Psoas muscle (tissue), 8 donors: ENCODE data around the gene CNEP1R1. TPM values are rescaled to one million over a fixed set of nuclear protein-coding genes. Genes with fewer than 3 reads are reported as not detected.

ENCODE experiments used
- ATAC-seq, 4 donors: fragments of 200-7000 bp; cut with Tn5 transposase; one replicate each; pipeline ENCODE4 v1.9.1; 2020; ENCODE audit warnings: moderate library complexity in 3 of 4, mild to moderate bottlenecking in 2 of 4
- DNase-seq, 2 donors: peaks; one replicate each; pipeline ENCODE4 v3.0.0-alpha.2; 2020
- H3K27ac ChIP-seq: fragments of 200-600 bp; one replicate; pipeline ENCODE4 v1.8.0; 2022
- H3K27me3 ChIP-seq, 3 donors: fragments of 200-600 bp in 1 of 3; one replicate each; pipeline versions ENCODE4 v1.6.1 to v1.8.0; 2013 to 2022; ENCODE audit warnings: low read length in 2 of 3, mild to moderate bottlenecking in 2 of 3, moderate library complexity in 1 of 3; ENCODE audit not compliant: insufficient read depth in 3 of 3
- H3K36me3 ChIP-seq, 2 donors: fragments of 200-600 bp in 1 of 2; one replicate each; pipeline versions ENCODE4 v1.6.1 to v1.8.0; 2013 to 2022; ENCODE audit warnings: low read depth in 1 of 2, mild to moderate bottlenecking in 1 of 2, moderate library complexity in 1 of 2; ENCODE audit not compliant: insufficient read depth in 1 of 2
- H3K4me1 ChIP-seq: fragments of 200-600 bp; one replicate; pipeline ENCODE4 v1.8.0; 2022
- H3K4me3 ChIP-seq: fragments of 200-600 bp; one replicate; pipeline ENCODE4 v1.8.0; 2022; ENCODE audit warnings: mild to moderate bottlenecking
- H3K9me3 ChIP-seq: fragments of 200-600 bp; one replicate; pipeline ENCODE4 v1.8.0; 2022
- WGBS, 3 donors: extraction: QIAGEN DNeasy Blood & Tissue Kit; methylation state at CpG; one replicate each; pipeline versions ENCODE4 v1.1.6 to v1.1.7; 2013; 5-methylcytosine and 5-hydroxymethylcytosine counted together
- intact Hi-C, 2 donors: fragments of 100-400 bp; cut with DNase I; formaldehyde crosslinking; loops; one replicate each; pipeline versions ENCODE4 v1.11.0 to v1.14.2; 2022
- polyA plus RNA-seq, 3 donors: library from polyadenylated mRNA; stranded (reverse); fragments of 200-250 nt; gene quantifications; one replicate each; pipeline ENCODE4 v1.2.3, GENCODE V29; 2013
- total RNA-seq, 4 donors: library from RNA; stranded (reverse); fragmentation: NEBNext Ultra II Directional in 2 of 4; extraction: Animal tissue kit (Norgen Biotek cat#: 25700) in 2 of 4; gene quantifications; one replicate each; pipeline versions ENCODE4 v1.2.1 to v1.2.4, GENCODE V29; 2021 to 2023
- TF ChIP-seq, protein P1 (sequence below): fragments of 200-600 bp; IDR thresholded peaks from one replicate; pipeline ENCODE4 v1.8.0; 2022; ENCODE audit warnings: antibody characterized with exemption
- donor health status: healthy with polysubstance abuse.
- donor health status: DM: no; HTN: no; CAD: no; lungs with moderate emphysema.
- donor health status: Bipolar disorder and iron deficiency.
- donor health status: healthy.
- donor health status: DM: yes; HTN: yes; CAD: no.
- donor health status: DM: no; HTN: no; CAD: no.
- donor health status: DM: no; HTN: no; CAD: no.
- donor health status: DM: yes; HTN: yes; CAD: no.

The CNEP1R1 gene
- total and polyA plus RNA-seq, 7 donors: 10.9 to 45.5 (median 15.3) TPM

DNA sequence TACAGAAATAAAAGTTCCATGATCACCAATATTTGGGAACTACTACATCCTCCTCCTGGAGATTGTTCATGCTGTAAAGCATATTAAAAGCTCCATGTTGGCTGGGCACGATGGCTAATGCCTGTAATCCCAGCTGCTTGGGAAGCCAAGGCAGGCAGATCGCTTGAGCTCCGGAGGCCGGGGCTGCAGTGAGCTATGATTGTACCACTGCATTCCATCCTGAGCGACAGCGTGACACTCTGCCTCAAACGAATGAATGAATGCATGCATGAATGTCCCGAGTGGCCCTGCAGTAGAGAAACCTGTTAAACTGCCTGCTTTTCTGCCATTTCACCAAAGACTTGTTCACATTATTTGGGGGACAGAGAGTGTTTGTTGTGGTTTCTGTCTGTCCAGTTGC, 15.0 kb downstream of the CNEP1R1 start:
- TF ChIP-seq, protein P1, sequence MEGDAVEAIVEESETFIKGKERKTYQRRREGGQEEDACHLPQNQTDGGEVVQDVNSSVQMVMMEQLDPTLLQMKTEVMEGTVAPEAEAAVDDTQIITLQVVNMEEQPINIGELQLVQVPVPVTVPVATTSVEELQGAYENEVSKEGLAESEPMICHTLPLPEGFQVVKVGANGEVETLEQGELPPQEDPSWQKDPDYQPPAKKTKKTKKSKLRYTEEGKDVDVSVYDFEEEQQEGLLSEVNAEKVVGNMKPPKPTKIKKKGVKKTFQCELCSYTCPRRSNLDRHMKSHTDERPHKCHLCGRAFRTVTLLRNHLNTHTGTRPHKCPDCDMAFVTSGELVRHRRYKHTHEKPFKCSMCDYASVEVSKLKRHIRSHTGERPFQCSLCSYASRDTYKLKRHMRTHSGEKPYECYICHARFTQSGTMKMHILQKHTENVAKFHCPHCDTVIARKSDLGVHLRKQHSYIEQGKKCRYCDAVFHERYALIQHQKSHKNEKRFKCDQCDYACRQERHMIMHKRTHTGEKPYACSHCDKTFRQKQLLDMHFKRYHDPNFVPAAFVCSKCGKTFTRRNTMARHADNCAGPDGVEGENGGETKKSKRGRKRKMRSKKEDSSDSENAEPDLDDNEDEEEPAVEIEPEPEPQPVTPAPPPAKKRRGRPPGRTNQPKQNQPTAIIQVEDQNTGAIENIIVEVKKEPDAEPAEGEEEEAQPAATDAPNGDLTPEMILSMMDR: no peak
- intact Hi-C loops: no loop called here
- H3K27me3 ChIP-seq: no peaks in the 10 kb centered on the region

DNA sequence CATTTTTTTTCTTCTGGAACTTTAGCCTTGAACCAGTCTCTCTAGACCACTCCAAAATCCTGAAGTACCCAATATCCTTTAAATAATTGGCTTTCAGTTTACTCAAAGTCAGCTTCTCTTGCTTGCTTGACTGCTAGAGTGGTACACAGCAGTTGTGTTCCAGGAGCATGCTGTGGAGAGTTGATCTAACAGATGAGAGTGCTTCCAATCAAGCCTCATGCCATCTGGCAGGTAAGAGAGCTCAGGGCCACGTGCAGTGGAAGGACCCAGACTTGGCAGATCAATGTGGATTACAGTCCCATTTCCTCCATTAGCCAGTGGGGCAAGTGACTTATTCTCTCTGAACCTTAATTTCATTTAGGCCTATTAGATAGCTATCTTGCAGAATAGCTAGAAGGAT, 15.7 kb downstream of the CNEP1R1 start:
- 40 to 50% (median 48%) methylated on average over 1 of the region's 1 CpG for WGBS, 3 donors
- intact Hi-C loops: no loop called here
- DNase-seq (no peak), ATAC-seq (no peak)
- H3K36me3 ChIP-seq: peaks cover 0 to 25% of the 10 kb centered on the region in 2 donors
- H3K27ac ChIP-seq: no peak overlapping the region
- peaks cover 0 to under 1% (median 0%) of the 10 kb centered on the region in 3 donors for H3K27me3 ChIP-seq
- TF ChIP-seq, protein P1: no peak
- peaks cover 3% of the 10 kb centered on the region for H3K4me1 ChIP-seq
- no peaks in the 10 kb centered on the region for H3K9me3 ChIP-seq
- no peak overlapping the region for H3K4me3 ChIP-seq

More for the DNA sequence above, 15.0 kb downstream of the CNEP1R1 start:
- Histone ChIP-seq H3K4me3 (no peak overlapping the region), H3K27ac (no peak overlapping the region), H3K4me1 (peaks cover 3% of the 10 kb centered on the region), H3K9me3 (no peaks in the 10 kb centered on the region), H3K36me3 (peaks cover 0 to 32% of the 10 kb centered on the region in 2 donors)
- WGBS, 3 donors: 24 to 36% (median 26%) methylated on average over 8 of the region's 8 CpGs
- ATAC-seq (peak in 1 of 4 donors; percentile 46), DNase-seq (no peak)

DNA sequence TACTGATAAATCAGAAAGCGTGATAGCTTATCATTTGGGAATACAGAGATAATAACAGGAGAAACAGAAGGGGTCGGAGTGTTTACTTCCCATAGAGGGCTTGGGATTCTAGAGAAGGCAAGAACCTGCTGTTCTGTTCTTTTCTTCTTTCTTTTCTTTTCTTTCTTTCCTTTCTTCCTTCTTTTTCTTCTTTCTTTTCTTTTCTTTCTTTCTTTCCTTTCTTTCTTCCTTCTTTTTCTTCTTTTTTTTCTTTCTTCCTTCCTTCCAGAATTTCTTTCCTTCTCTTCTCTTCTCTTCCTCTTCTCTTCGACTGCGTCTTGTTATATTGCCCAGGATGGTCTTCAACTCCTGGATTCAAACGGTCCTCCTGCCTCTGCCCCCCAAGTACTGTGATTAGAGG, 18.3 kb downstream of the CNEP1R1 start:
- TF ChIP-seq, protein P1: no peak
- WGBS, 3 donors: 83 to 94% (median 92%) methylated on average over 5 of the region's 5 CpGs
- intact Hi-C loops: no loop called here
- Histone ChIP-seq H3K9me3 (no peaks in the 10 kb centered on the region), H3K36me3 (peaks cover 0 to under 1% of the 10 kb centered on the region in 2 donors), H3K27me3 (peaks cover 0 to 3% (median 0%) of the 10 kb centered on the region in 3 donors), H3K4me1 (peaks cover 3% of the 10 kb centered on the region), H3K27ac (no peak overlapping the region), H3K4me3 (no peak overlapping the region)
- ATAC-seq: no peak
- DNase-seq: no peak

DNA sequence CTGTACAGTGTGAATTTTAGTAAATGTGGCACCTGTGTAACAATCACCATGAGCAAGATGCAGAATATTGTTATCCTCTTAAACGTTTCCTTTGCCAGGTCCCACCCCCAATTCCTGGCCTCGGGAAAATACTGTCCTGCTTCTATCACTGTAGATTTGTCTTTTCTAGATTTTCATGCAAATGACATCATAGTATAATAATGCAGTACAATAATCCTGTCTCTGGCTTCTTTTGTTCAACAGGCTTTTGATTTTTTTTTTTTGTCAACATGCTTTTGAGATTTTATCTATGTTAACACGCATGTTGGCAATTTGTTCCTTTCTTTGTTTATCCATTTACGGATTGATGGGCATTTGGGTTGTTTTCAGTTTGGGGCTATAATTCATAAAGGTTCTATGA, 20.4 kb downstream of the CNEP1R1 start:
- Histone ChIP-seq H3K4me1 (no peaks in the 10 kb centered on the region), H3K9me3 (no peaks in the 10 kb centered on the region), H3K4me3 (no peak overlapping the region), H3K27me3 (peaks cover 0 to 3% (median 0%) of the 10 kb centered on the region in 3 donors), H3K27ac (no peak overlapping the region), H3K36me3 (no peaks in the 10 kb centered on the region)
- no peak for ATAC-seq
- 46 to 59% (median 49%) methylated on average over 4 of the region's 4 CpGs for WGBS, 3 donors
- TF ChIP-seq, protein P1: no peak
- no peak for DNase-seq
- intact Hi-C loops: no loop called here

DNA sequence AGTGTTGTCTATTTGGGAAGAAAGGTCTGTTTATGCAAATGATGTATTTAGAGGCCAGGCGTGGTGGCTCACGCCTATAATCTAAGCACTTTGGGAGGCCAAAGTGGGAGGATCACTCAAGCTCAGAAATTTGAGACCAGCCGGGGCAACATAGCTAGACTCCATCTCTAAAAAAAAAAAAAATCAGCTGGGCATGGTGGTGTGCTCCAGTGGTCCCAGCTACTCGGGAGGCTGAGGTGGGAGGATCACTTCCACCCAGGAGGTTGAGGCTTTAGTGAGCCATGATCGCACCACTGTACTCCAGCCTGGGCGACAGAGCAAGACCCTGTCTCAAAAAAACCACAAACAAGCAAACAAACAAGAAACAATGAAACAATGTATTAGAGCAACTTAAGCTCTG, 21.8 kb downstream of the CNEP1R1 start:
- Histone ChIP-seq H3K4me3 (no peak overlapping the region), H3K27ac (no peak overlapping the region), H3K4me1 (no peaks in the 10 kb centered on the region), H3K36me3 (no peaks in the 10 kb centered on the region), H3K27me3 (peaks cover 0 to 3% (median 0%) of the 10 kb centered on the region in 3 donors), H3K9me3 (no peaks in the 10 kb centered on the region)
- TF ChIP-seq, protein P1: no peak
- intact Hi-C loops: no loop called here
- ATAC-seq: no peak
- WGBS, 3 donors: 80 to 88% (median 86%) methylated on average over 6 of the region's 6 CpGs
- DNase-seq: no peak
